Stromal cell of bone marrow (primary cell): ENCODE measurements around the gene SERPINA1.

ENCODE experiments used
- DNase-seq: peaks from one replicate; pipeline ENCODE4 v3.0.0-alpha.2; 2012; ENCODE audit warnings: low read depth

The SERPINA1 gene

DNA sequence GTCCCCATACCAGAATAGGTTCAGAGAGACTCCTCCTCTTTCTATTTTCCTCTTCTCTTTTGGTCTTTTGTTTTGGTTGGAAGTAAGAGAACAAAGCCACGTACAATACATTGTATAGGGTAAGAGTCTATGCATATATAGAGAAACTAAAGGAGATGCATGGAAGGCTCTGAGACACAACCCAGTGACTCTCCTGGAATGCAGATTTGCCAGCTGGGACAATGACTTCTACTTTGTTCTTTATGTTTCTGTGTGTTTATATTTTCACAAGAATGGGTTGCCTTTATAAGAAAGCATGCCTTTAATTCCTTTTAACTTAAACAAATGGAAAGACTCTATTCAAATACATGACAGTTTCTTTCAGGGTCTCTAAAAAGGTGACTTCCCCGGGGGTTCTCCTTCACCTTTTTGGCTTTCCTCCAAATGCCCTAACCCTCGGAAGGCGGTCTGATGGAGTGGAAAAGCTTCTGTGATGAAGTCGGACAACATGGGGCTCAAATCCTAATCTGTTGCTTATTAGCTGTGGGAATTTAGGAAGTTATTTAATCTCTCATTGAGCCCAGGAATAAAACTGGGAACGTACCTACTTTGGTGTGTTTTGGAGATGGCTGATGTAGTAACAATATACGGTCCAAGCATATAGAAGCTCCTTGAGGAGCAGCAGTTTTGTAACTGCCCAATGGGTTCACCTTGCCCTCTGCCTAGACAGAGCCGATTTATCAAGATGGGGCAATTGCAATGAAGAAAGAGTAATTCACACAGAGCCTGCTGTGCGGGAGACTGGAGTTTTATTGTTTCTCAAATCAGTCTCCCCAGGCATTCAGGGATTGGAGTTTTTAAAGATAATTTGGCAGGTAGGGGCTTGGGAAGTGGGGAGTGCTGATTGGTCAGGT lies 9.1 kb upstream of the SERPINA1 start:
- no peak for DNase-seq

DNA sequence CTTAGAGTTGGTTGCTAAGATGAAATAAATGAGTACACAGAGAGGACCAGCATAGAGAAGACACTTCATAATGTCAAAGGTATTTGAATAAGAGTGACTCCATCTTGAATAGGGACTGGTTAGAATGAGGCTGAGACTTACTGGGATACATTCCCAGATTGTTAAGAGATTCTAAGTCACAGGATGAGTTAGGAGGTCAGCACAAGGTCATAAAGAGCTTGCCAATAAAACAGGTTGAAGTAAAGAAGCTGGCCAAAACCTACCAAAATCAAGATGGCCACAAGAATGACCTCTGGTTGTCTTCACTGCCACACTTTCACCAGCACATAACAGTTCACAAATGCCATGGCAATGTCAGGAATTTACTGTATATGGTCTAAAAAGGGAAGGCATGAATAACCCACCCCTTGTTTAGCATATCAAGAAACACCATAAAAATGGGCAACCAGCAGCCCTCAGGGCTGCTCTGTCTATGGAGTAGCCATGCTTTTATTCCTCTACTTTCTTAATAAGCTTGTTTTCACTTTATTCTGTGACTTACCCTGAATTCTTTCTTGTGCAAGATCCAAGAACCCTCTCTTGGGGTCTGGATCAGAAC lies 8.3 kb upstream of the SERPINA1 start:
- DNase-seq: no peak

DNA sequence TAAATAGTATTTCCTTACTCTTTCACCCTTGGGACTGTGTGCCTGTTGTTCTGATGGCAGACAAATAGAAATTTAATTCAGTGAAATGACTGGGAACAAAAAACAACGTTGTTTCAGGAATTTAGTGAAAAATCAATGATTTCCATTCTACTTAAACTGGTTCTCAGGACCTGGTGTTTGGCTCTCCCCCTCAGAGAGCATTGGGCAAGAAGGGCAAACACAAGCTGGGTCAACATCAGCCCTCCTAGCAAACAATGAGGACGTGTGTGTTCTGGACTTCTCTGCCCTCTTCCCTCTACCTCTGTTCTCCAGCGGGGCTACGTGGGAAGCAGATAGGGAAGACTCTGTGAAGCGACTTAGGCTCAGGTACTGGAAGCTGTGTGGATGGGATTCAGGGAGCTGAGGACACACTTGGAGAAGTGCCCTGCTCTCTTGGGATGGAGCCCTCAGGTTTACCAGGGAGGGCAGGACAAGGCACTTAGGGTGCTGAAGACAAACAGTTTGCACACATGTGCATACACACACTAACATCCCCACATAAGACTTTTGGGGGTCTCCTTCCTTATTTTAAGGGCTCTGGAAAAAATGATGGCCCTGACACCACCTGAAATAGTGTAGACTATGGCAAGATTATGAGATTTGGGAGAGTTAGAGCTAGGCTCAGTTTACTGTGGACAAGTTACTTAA lies 7.6 kb upstream of the SERPINA1 start:
- DNase-seq: no peak

DNA sequence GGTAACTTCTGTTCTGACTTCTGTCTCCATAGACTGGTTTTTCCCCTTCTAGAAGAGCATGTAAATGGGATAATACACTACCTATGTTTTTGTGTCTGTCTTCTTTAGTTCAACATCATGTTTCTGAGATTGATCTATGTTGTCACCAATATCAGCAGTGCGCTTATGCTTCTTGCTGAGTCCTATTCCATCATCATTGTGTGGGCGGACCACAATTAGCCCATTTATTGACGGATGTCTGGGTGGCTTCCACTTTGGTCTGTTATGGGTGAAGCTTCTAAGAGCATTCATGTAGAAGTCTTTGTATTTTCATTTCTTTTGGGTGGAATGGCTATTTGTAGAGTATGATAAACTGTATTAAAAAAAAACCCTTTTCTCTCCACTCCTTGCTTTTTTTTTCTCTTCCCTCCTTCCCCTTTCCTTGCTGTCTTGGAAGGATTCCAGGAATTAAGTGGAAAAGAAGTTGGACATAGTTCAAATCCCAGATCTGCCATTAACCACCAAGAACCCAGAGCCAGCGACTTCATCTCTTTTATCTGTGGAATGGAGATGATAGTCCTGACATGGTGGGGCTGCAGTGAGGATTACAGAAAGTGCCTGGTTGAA lies 7.0 kb upstream of the SERPINA1 start:
- DNase-seq: no peak

DNA sequence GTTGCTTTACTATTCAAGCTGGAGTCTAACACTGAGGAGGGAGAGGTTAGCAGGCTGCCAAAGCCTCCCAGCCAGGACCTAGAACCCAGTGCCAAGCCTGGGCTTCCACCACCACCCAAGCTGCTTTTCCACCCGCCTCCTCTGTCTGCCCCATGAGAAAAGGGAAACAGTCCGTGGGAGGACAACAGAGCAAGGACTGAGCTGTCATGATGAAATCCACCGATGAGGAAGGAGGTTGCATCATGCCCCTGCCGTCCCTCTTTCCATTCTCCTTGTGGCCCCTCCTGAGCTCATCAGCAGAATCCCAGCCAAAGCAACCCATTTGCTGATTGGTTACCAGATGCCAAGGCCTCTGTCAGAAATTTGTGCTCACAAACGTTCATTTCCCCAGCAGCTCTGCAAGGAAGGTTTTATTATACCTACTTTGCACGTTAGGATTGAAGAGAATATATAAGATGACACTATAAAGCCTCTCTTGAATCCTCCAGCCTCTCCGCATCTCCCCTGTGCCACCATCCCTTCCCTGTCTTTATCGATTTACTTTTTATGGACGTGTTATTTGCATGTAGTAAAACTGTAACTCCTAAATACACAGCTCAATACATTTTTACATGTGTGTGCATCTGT lies 6.3 kb upstream of the SERPINA1 start:
- peak; percentile 66 for DNase-seq

DNA sequence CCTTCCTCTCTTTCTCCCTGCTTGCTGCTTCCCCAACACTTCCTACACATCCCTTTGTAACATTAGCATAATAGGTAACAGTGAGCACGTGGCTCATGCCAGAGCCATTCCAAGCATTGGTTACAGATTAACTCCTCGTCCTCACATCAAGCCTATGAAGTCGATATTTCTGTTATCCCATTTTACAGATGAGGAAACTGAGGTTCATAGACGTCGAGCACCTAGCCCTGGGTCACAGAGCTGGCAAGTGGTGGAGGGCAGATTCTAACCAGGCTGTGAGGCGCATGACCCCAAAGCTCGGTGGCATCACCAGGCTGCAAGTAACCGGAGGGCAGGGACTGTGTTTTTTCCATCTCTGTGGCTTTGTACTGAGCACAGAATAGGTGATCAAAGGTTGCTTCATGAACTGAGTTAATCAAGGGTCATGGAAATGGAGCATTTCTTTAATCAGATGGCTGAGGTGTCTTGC lies 5.7 kb upstream of the SERPINA1 start:
- DNase-seq: no peak

DNA sequence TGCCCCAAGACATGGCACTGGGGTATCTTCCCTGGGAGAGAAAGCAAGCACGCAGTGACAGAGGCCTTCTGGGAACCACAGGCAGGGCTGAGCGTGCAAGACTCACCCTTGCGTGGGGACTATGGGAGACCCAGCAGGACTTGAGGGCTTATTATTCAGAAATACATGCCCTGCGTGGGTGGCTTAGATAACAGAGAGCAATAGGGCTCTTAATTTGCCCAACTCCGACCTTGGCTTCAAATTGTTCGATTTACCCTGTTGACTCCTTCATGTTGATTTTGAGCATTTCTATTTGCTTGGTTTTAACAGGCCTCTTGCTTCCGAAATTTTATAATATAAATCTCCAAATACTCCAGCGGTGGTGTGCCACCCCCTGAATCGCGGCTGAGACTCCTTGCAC lies 5.1 kb upstream of the SERPINA1 start:
- no peak for DNase-seq

DNA sequence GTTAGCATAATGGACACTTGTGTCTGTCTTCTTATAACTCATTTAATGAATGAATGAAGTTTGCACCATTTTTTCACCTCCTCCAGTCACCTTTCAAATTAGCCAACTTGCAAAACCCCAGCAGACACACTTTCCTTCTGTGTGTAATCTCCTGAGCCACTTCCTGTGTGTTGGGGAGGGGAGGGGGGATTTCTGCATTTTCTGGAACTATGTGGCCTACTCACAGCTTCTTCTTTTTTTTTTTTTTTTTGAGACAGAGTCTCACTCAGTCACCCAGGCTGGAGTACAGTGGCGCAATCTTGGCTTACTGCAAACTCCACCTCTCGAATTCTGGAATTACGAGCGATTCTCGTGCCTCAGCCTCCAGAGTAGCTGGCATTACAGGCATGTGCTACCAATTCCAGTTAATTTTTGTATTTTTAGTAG lies 4.1 kb upstream of the SERPINA1 start:
- DNase-seq: peak; percentile 31

DNA sequence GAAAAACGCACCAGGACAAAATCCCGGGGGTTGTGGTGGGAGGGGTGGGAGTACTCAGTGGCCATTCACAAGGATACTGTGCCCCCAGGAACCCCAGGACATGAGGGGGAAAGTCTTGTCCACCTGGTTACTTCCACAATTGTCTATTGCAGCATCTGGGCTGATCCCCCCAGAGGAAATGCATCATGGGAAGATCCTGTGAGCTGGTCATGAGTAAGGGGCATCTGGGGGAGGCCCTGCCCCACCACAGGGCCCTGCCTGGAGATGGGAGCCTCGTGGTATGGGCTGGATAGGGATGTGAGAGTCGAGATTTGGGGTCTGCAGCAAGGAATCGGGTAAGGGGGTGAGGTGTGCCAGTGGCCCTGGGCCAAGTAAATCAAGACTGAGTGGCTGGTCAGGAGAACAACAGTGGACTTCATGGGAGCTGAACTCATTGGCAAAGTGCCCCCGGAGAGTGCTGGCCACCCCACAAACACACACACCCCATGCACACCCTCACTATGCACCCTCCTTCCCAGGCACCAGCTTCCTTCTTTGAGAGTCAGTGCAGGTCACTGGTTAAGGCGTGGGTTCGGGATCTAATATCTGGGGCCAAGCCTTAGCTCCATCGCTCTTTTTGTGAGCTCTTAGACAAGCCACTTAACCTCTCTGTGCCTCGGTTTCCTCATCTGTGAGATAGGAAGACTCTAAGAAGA lies 3.0 kb upstream of the SERPINA1 start:
- no peak for DNase-seq

DNA sequence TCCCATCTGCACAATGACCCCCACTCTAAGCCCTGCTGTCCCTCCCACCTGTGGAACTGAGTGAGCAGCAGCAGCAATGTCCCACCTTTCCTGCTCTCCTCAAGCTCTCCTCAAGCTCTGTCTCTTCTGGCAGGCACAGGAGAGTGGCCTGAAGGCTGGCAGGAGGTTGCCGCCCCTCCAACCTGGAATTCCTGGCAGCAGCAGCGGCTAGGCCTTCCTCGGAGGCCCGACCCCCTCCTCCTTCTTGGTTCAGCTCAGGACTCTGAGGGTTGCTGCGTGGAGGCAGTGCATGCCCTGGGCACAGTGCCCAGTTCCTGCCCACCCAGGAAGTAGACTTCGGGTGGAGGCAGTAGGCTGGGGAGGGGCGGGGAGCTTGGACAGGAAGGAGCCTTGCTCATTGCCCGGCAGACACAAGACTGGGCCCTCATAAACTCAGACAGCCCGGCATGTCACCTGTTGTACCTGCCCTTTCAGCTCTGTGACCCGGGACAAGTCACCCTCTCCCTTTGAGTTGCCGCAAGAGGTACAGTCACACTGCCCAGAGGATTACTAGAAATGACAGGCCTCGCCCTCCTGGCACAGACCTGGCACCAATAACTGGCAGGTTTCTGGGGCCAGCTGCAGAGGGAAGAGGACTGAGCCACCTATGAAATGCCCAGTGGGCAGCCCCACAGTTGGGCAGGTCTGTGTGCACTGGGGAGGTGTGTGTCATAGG lies 2.1 kb upstream of the SERPINA1 start:
- no peak for DNase-seq

DNA sequence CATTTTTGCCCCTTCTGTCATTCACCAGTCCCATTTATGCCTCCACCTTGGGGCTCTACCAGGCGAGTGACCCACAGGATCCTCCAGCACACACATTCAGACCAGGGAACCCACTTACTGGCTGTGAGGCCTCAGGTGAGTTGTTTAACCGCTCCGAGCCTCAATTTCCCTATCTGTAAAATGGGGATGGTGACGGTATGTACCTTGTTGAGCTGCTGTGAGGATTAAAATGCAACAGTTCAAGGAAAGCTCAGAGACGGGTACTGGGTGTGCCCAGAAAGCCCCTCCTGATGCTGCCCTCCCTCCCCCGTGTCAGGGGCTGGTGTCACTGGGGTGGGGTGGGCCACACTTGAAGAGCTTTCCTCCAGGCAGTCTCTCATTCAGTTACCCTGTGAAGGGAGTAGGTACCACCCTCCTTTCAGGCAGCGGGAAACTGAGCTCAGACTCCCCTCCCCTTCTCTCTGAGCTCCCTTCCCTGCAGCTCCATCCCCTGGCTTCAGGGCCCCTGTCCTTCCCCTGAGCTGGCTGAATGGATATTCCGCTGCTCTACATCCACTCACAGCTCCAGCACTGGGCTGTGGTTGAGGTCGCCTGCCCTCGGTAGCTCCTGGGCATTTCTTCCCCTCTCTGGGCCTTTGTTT lies 1.4 kb upstream of the SERPINA1 start:
- DNase-seq: no peak

DNA sequence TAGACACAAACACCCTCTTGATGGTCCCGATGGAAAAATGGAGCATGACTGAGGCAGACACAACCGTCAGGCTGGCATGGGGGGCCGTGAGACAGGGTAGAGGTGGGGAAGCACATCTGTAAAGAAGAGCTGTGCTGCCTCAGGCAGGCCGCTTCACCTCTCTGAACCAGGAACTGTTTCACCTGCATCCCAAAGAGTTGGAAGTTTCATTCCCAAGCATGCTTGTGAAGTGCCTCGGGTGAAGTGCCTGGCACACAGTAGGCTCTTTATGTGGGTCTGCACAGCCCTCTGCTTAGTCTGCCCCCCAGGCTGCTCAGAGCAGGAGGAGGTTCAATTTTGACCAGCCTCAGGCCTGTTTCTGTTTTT lies 685 bp upstream of the SERPINA1 start:
- no peak for DNase-seq

DNA sequence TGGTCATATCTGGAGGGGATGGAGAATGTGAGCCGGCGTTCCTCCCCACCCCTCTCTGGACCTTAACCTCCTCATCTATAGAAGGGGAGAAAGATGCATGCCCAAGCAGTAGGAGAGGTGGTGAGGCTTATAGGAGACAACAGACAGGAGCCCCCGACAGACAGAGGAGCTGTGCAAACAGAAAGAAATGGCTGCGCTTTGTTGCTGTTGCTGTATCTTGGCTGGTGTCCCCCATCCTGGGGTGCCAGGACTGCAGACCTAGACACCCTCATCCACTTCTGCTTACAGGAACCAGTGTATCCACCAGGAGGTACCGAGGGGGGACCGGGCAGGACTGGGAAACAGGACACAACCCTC lies 397 bp downstream of the SERPINA1 start:
- no peak for DNase-seq

DNA sequence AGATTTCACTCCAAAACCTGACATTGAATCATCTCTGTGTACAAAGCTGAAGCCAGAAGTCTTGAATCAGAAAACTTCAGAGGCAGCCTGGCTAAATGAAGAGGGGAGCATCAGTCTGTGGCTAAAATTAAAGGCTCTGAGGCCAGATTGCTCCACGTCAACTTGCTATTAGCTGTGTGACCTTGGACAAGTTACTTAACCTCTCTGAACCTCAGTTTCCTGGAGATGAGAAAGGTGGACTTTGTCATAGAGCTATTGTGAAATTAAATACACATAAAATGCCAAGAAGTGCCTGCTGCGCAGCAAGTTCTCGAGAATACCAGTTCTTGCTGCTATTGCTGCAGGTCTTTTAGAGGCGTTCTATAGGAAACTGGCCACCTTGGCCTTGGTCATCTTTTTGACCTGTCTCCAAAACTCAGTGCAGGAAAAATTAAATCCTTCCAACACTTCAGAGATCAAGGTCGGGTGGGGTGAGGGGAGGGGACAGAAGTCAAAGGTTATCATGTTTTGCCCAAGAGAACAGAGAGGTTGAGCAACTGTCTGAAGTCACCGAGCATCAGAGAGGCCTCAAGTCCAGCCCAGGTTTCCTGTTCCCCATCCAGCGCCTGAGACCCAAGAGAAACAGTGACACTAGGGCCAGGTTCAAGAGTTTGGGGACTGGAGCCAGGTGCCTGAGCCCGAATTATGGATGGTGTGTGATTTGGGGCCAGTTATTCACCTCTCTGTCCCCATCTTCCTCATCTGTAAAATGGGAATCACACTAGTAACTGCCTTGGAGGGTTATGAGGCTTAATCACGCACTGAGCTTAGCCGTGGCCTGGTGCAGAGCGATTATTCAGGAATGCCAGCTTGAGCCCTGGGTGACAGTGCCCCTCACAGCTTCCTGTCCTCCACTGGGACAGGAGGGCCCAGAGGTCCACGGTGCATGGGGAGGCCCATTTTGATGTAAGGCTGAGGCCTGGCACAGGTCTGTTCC lies 1.1 kb downstream of the SERPINA1 start:
- no peak for DNase-seq

DNA sequence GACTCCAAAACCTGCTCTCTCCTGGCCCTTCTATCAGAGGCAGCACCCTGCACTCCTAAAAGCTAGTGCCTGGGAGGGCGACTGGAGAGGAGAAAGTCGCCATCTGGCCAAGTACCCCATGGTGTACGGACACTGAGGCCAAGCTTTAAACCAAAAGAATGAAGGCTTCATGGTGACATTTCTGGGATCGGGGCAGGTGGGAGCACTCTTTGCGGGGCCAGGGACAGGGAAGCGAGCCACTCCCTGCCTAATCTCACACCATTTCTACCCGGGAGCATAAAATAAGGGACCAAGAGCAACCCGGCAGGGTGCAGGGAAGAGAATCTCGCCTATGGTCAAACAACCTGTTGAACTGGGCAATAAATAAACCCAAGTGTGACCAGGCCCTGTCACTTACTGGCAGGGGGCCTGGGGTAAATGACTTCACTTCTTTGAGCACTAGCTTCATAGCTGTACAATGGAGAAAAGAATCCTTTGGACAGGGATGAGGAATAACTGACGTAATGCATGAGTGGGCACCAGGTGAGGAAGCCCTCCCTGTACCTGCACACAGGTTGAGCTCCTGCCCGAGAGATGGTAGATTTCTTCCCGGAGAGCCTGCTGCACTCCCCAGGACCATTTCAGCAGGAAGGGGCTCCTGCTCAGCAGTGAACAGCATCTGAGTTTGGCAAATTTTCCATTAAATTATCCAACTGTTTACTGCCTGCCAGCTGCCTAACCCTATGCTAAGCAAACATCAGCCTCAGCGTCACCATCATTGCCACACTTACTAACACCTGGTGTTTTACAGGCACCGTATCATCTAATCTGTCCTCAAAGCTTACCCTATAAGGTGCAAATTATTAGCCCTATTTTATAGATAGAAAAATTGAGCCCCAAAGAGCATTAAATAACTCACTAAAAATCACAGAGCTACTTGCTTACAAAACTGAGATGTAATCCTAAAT lies 2.0 kb downstream of the SERPINA1 start:
- DNase-seq: no peak

DNA sequence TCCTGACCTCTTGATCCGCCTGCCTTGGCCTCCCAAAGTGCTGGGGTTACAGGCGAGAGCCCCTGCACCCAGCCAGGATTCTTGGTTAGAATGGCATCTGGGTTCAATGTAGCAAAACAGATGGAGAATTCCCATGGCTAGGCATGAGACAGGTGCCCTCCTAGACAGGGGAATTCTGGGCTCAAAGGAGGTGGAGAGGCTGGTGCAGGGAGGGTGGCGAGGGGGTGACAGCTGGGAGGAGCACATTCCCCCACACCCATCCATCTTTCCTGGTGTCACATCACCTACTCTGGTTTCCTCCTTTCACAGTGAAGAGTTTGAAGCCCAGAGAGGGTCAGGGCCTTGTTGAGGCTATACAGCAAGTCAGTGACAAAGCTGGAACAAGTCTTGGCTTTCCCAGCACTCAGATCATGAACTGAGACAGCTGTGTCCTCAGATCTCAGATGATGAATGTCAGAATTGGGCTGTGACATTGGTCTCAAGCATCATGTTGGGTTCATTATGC lies 2.8 kb downstream of the SERPINA1 start:
- DNase-seq: no peak

DNA sequence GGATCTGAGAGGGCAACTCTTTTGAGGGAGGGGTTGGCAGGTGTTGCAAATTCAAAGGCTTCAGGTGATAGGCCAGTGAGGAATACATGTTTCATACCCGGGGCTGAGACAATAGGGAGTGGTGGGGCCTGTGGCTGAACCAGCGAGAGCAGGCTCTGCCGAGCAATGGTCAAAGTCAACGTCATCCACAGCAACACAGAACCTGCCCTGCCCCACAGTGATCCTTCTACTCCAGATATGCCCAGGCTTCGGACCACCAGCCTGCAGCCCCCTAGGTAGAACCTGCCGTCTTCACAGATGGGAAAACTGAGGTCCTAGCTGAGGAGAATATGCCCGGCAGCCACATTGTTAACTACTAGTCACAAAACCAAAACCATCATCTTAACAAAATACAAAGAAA lies 4.1 kb downstream of the SERPINA1 start:
- DNase-seq: no peak

DNA sequence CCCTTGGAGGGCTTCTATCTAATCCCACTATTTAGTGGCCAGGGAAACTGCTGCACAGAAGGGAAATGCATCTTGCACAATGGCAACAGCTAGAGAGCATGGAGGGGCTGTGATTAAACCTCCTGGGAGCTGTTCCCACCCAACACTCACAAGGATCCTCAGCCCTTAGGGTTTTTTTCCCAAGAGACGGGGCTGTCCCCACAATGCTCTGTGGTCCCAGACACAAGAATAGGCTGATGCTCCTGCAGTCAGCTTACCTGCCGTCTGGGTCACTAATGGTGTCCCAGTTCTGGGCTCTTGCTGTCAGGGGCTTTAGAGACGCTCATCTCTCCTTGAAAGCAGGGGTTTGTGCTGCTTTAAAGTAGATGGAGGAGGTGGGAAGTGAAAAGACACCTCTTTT lies 4.6 kb downstream of the SERPINA1 start:
- DNase-seq: no peak
